ENCODE measurements around the gene NDUFS2.

GRCh38 chr1:161198194-161198896 is 3.8 kb upstream of the NDUFS2 start:
- TF ChIP-seq CTCF (IDR thresholded peaks at IDR 0.05) (no peak), POLR2A (IDR thresholded peaks at IDR 0.05) (no peak), POLR2AphosphoS5 (IDR thresholded peaks at IDR 0.05) (no peak)

All from breast epithelium (tissue), 3 donors.